HG03097 (cell line): ENCODE measurements around the gene EVI5L.

Experiments
- ATAC-seq: cut with Tn5 transposase; IDR thresholded peaks from one replicate; pipeline ENCODE4 v1.9.1; 2021; ENCODE audit not compliant: unreplicated experiment, low FRiP score

Gene EVI5L

DNA sequence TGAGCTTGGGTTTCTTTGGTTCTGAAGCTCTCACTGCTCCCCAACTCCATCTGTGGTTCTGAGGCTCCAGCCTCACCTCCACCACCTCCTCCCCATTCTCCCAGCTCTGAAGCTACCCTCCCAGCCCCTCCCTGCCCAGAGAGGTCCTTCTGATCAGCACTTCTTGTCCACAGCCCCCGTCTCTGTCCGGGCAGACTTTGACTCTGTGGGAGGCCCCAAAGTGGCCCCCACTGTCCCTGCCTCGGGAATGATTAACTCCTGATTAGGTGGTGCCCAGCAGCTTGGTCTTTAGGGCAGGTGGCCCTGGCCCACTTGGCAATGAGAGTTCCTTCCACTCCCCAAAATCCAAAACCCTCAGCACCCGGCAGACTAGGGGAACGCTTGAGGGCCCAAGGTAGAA lies 14.4 kb downstream of the EVI5L start:
- ATAC-seq = no peak

DNA sequence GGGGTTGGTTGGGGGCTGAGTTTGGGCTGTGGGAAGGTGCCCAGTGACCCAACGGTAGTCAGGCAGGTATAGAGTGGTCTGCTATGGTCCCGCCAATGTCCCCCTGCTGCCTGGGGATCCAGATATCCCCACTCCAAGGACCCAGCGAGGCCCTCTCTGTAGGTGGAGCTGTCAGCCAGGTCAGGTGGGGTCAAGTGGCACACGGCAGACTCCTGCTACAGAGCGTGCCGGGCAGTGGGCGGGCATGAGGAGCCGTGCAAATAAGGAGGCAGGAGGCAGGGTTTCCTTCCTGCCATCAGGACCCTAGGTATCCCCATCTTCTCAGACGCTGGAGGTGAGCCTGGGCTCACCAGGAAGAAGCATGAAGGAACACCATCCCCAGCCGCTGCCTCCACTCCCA lies 14.9 kb downstream of the EVI5L start:
- ATAC-seq = no peak

DNA sequence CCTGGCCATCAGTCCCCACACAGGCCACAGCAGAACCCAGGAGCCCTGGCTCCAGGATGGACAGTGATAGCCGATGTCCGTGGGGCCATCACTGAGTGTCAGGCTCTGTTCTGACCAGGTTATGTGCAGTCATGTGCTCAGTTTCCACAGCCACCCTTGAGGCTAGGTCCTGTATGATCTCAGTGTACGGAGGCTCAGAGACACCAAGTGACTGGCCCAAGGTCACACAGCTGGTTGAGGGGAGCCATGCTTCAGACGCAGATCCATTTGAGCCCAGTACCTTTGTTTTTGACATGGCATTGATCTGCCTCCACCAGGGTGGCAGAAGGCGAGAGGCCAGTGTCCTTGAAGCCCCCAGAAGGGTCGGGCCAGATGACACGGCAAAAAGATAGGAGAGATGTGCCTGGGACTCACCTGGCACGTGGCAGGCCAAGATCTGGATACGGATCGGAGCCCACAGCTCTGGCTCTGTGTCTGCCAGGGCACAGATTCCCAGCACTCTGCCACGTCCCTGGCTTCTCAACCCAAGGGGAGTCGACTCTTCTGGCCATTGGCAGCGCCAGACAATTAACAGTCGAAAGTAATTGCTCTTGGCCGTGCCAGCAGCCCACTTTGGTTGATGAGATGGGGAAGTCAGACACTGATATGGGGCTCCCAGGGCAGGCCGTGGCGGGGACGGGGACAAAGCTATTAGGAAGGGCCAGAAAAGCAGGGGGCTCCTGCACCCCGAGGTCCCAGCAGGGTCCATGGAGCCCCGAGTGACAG lies 15.6 kb downstream of the EVI5L start:
- ATAC-seq = no peak

DNA sequence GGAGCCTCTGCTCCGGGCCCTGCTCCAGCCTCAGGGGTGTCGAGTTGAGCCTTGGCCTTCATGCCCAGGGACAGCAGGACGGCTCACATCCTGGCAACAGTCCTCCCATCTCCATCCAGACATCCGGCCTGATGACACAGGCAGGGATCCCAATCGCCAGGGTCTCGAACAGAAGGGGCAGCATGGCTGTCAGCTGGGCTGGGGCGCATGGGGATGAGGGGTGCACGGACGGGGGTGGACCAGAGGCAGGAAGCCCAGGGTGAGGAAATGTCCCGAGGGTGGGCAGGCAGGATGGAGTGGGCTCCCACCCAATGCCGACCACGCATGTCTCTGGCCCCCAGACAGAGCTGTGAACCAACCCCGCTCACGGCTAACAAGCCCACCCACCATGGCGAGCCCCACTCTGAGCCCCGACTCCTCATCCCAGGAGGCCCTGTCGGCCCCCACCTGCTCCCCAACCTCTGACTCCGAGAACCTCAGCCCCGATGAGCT lies 16.2 kb downstream of the EVI5L start:
- ATAC-seq = no peak

DNA sequence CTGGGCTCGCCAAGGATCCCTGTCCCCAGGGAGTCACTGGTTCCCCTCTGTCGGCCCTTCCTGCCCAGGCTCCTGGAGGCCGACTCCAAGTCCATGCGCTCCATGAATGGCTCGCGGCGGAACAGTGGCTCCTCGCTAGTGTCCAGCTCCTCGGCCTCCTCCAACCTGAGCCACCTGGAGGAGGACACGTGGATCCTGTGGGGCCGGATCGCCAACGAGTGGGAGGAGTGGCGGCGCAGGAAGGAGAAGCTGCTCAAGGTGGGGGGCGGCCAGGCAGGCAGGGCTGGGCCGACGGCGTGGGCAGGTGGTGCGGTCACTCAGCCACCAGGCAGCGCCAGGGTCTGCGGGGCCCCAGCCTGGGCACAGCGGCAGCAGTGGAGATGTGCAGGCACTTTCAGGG lies 17.6 kb downstream of the EVI5L start:
- no peak for ATAC-seq

DNA sequence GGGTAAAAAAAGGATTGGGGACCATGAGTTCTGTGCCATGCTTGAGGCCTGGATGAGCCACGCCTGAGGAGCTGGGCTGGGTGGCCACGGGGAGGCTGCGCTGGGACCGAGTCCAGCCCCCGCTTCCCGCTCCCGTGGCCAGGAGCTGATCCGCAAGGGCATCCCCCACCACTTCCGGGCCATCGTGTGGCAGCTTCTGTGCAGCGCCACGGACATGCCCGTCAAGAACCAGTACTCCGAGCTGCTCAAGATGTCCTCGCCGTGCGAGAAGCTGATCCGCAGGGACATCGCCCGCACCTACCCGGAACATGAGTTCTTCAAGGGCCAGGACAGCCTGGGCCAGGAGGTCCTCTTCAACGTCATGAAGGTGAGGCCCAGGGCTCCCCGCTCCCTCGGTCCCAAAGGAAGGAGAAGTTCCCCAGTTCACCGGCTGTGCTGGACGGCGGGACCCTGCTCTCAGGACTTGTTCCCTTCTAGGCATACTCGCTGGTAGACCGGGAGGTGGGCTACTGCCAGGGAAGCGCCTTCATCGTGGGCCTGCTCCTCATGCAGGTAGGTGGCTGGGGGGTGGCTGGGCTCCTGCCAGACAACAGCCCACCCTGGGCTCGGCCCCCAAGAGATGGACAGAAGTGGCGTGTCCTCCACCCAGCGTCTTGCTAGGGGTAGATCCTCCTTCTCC lies 18.9 kb downstream of the EVI5L start:
- no peak for ATAC-seq

DNA sequence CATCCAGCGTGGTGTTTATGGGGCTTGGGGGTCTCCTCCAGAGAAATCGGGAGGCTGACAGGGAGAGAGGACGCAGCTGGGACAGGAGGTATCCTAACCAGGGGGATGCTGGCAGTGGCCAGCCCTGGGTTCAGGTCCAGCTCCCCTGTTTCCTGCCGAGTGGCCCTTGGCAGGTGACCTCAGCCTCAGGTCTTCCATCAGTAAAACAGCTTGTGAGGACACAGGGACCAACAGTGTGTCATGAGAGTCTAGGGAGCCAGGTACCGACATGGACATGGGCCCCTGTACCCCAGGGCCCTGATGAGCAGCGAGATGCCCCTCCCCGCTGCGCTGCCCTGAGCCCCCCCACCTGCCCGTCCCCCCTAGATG lies 19.6 kb downstream of the EVI5L start:
- ATAC-seq = no peak

DNA sequence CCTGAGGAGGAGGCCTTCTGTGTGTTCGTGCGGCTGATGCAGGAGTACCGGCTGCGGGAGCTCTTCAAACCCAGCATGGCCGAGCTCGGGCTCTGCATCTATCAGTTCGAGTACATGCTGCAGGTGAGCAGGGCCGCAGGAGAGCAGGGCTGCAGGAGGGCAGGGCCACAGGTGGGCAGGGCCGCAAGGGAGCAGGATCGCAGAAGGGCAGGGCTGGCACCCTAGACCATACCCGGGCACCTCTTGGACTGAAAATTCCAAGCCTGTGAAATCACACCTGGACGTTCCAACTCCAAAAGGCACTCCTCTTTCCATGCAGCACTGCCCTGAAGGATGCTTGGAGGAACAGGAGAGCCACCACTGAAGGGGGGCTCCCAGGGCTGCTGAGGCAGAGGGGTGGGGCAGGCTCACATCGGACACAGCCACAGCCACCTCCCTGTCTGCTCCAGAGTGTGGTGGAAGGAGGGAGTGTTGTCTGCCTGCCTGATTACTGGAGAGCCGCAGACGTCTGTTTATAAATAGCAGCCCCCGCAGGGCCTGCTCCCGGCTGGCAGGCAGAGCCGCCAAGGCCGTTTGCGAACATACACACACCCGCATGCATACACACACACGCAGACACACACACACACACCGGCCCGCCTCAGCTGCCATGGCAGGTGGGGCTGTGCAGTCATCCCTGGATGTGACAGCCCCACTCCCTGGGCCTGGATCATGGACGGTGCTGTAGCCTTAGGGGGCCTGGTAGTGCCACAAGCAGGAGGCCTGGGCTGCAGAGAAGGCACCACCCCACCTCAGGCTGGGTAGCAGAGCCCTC lies 20.2 kb downstream of the EVI5L start:
- ATAC-seq = no peak

DNA sequence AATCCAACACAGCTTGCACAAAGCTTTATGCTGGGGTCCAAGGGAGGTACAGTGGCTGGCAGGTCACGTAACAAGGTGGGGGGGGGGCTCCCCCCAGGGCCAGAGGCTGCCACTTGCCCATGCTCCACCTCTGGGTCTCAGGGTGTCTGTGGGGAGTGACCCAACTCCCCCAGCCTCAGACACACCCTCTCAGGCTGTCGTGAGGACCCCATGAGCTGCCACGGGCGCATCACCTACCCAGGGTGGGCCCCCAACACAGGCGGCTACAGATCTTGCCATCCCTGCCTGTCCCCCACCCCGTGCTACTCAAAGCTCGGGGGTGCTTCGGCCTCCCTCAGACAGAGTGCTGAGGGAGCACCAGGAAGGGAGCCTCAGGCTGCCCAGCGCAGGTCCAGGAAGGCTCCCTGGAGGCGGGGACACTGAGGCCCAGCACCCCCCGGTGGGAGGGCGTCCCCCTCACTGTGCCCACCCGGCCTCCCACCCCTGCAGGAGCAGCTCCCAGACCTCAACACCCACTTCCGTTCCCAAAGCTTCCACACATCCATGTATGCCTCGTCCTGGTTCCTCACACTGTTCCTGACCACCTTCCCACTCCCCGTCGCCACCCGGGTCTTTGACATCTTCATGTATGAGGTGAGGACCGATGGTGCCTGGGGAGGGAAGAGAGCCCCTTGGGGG lies 21.1 kb downstream of the EVI5L start:
- no peak for ATAC-seq

DNA sequence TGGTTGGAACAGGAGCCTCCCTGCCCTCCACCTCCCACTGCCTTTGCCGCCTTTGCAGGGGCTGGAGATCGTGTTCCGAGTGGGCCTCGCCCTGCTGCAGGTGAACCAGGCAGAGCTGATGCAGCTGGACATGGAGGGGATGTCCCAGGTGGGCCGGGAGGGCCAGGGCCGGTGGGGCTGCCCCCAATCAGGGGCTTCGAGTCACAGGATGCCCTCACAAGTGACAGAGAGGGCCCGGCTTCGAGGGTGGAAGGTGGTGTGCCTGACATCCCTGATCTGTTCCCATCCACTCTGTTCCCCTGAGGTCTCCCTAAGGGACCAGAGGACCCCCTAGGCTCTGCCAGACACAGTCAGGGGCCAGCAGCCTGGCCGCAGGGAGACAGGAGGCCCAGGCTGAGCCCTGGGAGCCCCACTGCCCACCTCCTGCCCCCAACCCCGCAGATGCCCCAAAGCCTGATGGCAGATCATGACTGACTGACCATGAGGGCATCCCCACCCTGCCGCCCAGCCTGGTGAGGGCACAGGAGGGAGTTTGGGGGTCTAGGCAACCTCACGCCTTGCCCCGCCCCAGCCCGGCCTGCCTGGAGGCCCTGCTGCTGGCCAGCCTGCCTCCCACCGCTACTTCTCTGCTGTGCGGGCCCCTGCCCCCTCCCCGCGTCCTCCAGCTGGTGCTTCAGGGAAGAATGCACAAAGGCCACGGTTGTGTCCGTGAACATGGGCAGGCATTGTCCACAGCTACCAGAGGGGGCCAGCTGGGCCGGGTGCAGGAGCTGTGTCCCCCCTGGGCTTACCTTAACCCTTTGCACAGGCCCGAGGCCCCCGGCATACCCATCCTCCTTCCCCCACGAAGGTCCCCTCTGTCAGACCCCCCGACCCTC lies 21.8 kb downstream of the EVI5L start:
- no peak for ATAC-seq

DNA sequence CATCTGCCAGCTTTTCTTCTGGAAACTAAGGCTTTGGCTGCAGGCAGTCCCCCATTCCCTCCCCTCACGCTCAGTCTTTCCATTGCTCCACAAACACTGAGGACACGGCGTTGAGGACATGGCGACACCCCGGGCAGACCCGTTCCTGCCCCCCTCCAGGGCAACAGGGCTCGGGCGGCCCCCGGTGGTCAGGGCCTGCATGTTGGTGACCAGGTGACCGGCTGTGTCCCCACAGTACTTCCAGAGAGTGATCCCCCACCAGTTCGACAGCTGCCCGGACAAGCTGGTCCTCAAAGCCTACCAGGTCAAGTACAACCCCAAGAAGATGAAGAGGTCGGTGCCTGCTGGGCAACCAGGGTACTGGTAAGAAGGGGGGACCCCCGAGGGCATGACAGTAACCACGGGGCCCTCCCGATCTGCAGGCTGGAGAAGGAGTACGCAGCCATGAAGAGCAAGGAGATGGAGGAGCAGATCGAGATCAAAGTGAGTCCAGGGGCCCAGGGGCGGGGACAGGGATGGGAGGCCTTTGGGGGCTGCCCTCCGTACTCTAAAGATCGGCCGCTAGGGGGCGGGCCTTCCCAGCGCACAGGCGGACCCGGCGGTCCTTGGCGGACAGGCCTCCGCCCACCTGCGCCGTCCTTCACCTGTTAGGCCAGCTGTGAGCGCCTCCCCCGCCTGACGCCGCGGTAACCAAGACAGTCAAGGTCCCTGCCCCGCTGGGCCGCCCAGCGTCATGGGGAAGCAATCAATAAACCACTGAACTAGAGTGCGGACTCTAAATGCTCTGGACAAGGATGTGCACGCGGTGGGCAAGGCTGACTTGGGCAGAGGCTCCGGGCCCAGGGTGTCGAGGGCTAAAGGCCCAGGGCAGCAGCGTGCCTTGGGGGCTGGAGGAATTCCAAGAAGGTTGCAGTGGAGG lies 23.1 kb downstream of the EVI5L start:
- no peak for ATAC-seq

DNA sequence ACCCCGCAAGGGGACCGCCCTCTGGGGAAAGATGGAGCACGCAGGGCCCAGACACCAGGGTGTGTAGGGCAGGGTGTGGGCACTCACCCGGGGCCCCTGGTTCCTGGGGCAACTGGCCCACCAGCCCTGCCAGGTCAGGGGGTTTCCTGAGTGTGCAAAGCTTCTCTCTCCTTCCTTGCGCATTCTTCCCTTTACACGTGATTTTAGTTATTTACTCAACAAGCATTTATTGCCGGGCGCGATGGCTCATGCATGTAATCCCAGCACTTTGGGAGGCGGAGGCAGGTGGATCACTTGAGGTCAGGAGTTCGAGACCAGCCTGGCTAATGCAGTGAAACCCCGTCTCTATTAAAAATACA lies 23.7 kb downstream of the EVI5L start:
- ATAC-seq = no peak

DNA sequence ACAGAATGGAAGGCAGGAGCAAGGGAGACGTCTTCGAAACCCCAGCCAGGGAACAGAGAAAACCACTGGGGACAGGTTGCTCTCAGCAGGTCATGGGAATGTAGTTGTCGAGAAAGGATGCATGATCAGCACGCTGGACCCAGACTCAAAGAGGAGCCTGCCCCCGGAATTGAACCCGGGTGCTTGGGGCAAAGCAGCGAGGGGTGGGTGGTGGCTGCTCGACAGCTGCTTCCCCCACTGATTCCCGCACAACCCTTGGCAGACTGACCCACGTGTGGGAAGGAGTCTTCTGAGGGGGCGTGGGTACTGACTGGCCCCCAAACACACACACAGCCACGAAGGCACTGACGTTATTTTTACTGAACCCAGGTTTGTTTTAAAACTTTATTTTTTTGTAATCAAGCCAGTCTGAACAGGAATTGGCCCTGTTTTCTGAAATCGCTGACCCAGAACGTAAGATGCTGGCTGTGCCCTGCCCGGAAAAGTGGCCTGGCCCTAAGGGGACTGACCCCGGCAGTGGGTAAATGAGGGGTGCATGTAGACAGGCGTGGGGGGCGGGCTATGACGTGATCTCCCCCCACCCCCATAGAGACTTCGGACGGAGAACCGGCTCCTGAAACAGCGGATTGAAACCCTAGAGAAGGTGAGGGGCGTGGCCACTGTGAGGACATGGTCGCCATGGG lies 25.5 kb downstream of the EVI5L start:
- ATAC-seq = no peak

DNA sequence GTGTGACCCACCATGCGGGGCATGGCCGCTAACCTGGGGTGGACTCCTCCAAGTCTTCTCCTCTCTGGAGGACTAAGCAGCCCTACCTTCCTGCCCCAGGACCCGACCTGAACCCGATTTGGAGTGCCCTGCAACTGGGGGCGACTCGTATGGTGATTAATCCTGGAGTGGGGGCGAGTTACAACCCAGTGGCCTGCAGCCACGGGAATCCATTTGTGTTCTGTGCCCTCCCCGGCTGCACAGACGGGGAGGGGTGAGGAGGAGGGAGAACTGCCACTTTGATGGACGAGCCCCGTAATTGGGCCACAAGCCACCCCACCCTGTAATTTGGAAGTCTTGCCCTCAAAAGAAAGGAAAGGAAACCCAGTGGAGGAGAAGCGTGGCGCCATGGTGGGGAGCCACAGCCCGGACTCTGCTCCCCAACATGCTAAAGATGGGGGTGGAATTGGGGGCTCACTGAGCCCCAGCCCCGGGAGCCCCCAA lies 26.1 kb downstream of the EVI5L start:
- ATAC-seq = no peak

DNA sequence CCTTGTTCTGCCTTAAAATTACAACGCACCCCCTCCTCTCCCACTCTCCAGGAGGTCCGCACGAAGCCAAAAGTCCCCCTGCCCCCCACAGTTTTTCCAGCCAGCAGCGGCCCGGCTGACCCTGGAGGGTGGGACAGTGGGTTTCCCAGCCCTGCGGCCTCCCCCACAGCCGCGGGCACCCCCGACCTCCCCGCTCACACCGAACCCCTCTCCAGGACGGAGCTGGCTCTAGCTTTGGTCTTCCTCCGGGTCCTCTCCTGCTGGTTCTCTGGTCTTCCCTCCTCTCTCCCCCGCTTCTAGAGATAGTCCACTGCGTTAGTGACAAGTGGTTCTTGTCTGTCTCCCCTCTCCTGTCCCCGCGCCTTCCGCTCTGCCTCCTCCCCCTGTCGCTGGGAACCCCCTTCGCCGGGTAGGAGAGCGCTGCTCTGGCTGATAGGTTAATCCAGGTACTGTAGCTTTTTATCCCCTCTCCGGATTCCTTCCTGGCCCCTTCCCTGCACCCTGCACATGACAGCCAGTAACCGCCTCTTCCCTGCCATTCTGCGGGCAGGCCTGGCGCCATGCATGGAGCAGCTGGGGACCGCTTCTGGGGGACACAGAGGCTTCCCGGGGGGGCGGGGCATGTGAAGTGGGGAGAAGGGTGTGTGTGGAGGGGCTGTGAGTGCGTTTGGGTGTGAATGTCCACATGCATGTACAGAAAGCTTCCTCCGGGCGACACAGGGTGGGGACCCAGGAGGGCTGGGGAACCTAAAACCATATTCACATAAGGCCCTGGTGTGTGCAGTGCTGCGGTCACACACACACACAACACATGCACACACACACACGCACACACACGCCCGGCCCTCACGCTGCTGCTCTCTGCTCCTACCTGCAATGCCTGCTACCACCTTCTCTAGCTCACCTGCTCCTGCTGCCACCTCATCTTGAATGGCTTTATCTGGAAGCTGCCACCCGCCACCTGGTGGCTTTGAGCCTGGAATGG lies 27.0 kb downstream of the EVI5L start:
- ATAC-seq = no peak

DNA sequence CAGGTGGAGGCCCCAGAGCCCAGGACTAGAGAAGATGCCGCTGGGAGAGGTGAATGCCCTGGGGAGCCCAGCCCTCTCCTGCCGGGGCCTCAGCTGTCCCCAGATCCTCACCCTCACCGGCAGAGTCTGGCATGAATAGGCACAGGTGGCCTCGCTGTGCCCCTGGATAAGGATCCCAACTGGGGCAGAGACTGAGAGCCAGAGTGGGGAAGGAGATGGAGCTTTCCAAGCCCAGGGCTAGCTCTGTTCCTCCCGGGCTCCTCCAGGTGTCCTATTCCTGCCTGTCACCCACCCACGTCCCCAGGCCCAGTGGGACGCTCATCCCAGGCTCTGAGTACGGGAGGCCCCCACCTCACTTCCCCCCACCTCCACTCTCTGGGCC lies 27.7 kb downstream of the EVI5L start:
- no peak for ATAC-seq

DNA sequence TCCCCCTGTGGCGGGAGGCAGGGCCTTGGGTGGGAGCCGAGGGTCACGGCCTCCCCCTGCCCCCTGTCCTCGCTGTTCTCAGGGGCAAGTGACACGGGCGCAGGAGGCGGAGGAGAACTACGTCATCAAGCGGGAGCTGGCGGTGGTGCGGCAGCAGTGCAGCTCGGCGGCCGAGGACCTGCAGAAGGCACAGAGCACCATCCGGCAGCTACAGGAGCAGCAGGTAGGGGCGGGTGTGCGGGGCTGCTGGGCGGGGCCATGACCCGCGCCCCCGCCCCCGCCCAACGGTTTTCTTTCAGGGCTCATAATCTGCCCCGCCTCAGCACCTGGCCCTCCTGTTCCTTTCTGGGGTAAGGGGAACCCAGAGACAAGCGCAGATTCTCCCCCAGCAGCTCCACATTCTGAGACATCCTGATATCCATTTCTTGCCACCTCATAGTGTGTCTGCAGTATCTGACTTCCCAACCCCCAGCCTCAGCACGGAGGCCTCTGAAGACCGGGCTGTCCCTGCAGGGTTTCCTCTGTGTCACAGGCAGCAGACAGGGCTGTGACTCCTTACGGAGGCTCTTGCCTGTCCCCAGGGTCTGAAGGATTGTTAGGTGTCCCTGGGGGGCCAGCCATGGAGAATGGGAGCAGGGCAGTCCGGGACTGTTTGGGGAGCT lies 28.2 kb downstream of the EVI5L start:
- ATAC-seq = no peak
